Measurements from ENCODE around the gene ARHGAP10. TPM values are rescaled to one million over a fixed set of nuclear protein-coding genes. Genes with fewer than 3 reads are reported as not detected.

Gene ARHGAP10
- total RNA-seq, 1 experiment from 2014 or later: 4.8 TPM

DNA sequence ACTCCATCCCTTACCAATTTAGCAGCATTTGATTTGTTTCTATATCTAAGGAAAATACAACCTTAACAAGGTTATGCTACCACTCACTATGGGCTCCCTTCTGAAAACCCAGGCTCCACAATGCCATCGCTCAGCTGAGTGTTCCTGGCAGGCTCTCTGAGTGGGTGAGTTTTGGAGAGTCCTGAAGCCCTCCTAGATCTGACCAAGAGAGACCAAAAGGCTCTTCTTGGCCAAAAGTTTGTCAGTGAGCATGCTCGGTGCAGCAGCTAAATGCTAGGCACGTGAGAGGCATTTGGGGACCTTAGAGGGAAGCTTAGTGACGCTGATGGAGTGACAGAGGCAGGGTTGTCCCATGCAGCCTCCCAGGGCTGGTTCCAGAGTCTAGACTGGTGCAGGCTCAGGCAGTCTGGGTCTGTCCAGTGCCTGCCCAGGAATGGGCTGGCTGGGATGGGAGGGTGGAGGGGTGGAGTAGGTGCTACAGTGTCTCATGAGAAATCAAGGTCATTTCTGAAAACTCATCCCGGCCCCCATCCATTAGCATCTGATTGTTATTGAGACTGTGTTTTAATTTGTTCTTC is 363.5 kb downstream of the ARHGAP10 start:
- H3K27ac ChIP-seq (ENCODE audit: low read depth, low read length, poor library complexity, severe bottlenecking): no peak overlapping the region
- intact Hi-C loops (cut with micrococcal nuclease; ENCODE audit: unreplicated experiment): no loop called here
- H3K4me3 ChIP-seq (ENCODE audit: low read depth, low read length, poor library complexity, severe bottlenecking): no peak overlapping the region
- no peaks in the 10 kb centered on the region for H3K4me1 ChIP-seq (ENCODE audit: insufficient read depth, low read length, poor library complexity, severe bottlenecking)
- DNase-seq (ENCODE audit: low spot score): no peak
- BruUV-seq (replicated peaks): no TSS peak
- POLR2A ChIA-PET (ENCODE audit: low non-redundant PET): no interaction called here
- H3K36me3 ChIP-seq (ENCODE audit: insufficient read depth, low read length, poor library complexity, severe bottlenecking): no peaks in the 10 kb centered on the region
- no peaks in the 10 kb centered on the region for H3K9me3 ChIP-seq (ENCODE audit: low read depth, low read length, poor library complexity, severe bottlenecking)
- TF ChIP-seq EZH2 (IDR thresholded peaks at IDR 0.05; ENCODE audit: borderline replicate concordance, low read depth, low read length, poor library complexity, severe bottlenecking): no peak
- TF ChIP-seq CTCF (conservative IDR thresholded peaks at IDR 0.05; ENCODE audit: low read depth, low read length): no peak
- H3K27me3 ChIP-seq (replicated peaks; ENCODE audit: insufficient read depth, low read depth, low read length, poor library complexity): no peaks in the 10 kb centered on the region
- CTCF ChIA-PET: no interaction called here

GRCh38 chr4:148097801-148098200 is 365.9 kb downstream of the ARHGAP10 start:
- ChIA-PET POLR2A (ENCODE audit: low non-redundant PET) (no interaction called here), CTCF (no interaction called here)
- Histone ChIP-seq H3K36me3 (ENCODE audit: insufficient read depth, low read length, poor library complexity, severe bottlenecking) (no peaks in the 10 kb centered on the region), H3K4me3 (ENCODE audit: low read depth, low read length, poor library complexity, severe bottlenecking) (no peak overlapping the region), H3K27ac (ENCODE audit: low read depth, low read length, poor library complexity, severe bottlenecking) (no peak overlapping the region), H3K9me3 (ENCODE audit: low read depth, low read length, poor library complexity, severe bottlenecking) (no peaks in the 10 kb centered on the region), H3K4me1 (ENCODE audit: insufficient read depth, low read length, poor library complexity, severe bottlenecking) (no peaks in the 10 kb centered on the region), H3K27me3 (replicated peaks; ENCODE audit: insufficient read depth, low read depth, low read length, poor library complexity) (no peaks in the 10 kb centered on the region)
- intact Hi-C loops (cut with micrococcal nuclease; ENCODE audit: unreplicated experiment): no loop called here
- no TSS peak for BruUV-seq (replicated peaks)
- no peak for DNase-seq (ENCODE audit: low spot score)
- TF ChIP-seq CTCF (conservative IDR thresholded peaks at IDR 0.05; ENCODE audit: low read depth, low read length): no peak
- no peak for TF ChIP-seq EZH2 (IDR thresholded peaks at IDR 0.05; ENCODE audit: borderline replicate concordance, low read depth, low read length, poor library complexity, severe bottlenecking)

GRCh38 chr4:148101235-148101634 is 369.3 kb downstream of the ARHGAP10 start:
- no peaks in the 10 kb centered on the region for H3K4me1 ChIP-seq (ENCODE audit: insufficient read depth, low read length, poor library complexity, severe bottlenecking)
- no peaks in the 10 kb centered on the region for H3K9me3 ChIP-seq (ENCODE audit: low read depth, low read length, poor library complexity, severe bottlenecking)
- no TSS peak for BruUV-seq (replicated peaks)
- no peak overlapping the region for H3K27ac ChIP-seq (ENCODE audit: low read depth, low read length, poor library complexity, severe bottlenecking)
- no peak overlapping the region for H3K4me3 ChIP-seq (ENCODE audit: low read depth, low read length, poor library complexity, severe bottlenecking)
- no peaks in the 10 kb centered on the region for H3K36me3 ChIP-seq (ENCODE audit: insufficient read depth, low read length, poor library complexity, severe bottlenecking)
- intact Hi-C loops (cut with micrococcal nuclease; ENCODE audit: unreplicated experiment): no loop called here
- no peak for DNase-seq (ENCODE audit: low spot score)
- CTCF ChIA-PET: no interaction called here
- POLR2A ChIA-PET (ENCODE audit: low non-redundant PET): interaction anchor here (0.6 kb wide), 1 partner anchor 206 kb away, joined by 3 read pairs; no protein-coding TSS in a partner anchor
- no peaks in the 10 kb centered on the region for H3K27me3 ChIP-seq (replicated peaks; ENCODE audit: insufficient read depth, low read depth, low read length, poor library complexity)
- TF ChIP-seq EZH2 (IDR thresholded peaks at IDR 0.05; ENCODE audit: borderline replicate concordance, low read depth, low read length, poor library complexity, severe bottlenecking): no peak
- TF ChIP-seq CTCF (conservative IDR thresholded peaks at IDR 0.05; ENCODE audit: low read depth, low read length): no peak

All from A673 (cell line).